Urinary bladder (tissue), 4 donors: ENCODE results near the gene RBMS3. TPM values are rescaled to one million over a fixed set of nuclear protein-coding genes. Genes with fewer than 3 reads are reported as not detected.
"Not testable (repeated sequence)": the region's sequence is repeated elsewhere in the genome, so short reads cannot be mapped to it uniquely, and the experiment has no call there.

Experiments used
- DNase-seq: peaks from one replicate; pipeline ENCODE4 v3.0.0-alpha.2; 2015; ENCODE audit errors: extremely low spot score
- H3K27ac ChIP-seq: one replicate; pipeline ENCODE4 v1.5.1; 2013; ENCODE audit warnings: low read depth, mild to moderate bottlenecking, moderate library complexity
- H3K36me3 ChIP-seq: one replicate; pipeline ENCODE4 v1.6.1; 2013; ENCODE audit warnings: mild to moderate bottlenecking, moderate library complexity; ENCODE audit not compliant: insufficient read depth
- H3K4me1 ChIP-seq: one replicate; pipeline ENCODE4 v1.6.1; 2013; ENCODE audit warnings: mild to moderate bottlenecking, moderate library complexity; ENCODE audit not compliant: insufficient read depth
- H3K4me3 ChIP-seq: one replicate; pipeline ENCODE4 v1.5.1; 2013; ENCODE audit warnings: low read depth, low read length
- WGBS: extraction: QIAGEN DNeasy Blood & Tissue Kit; methylation state at CpG from one replicate; pipeline ENCODE4 v1.1.7; 2013; 5-methylcytosine and 5-hydroxymethylcytosine counted together
- polyA plus RNA-seq: library from polyadenylated mRNA; stranded (reverse); fragments of 200-250 nt; gene quantifications from one replicate; pipeline ENCODE4 v1.2.3, GENCODE V29; 2013
- total RNA-seq: library from RNA; depleted of rRNA; stranded (reverse); fragments of >200 nt; gene quantifications from one replicate; pipeline ENCODE4 v1.2.3, GENCODE V29; 2014
- donor health status: healthy with polysubstance abuse.
- donor health status: healthy.

The RBMS3 gene
- total and polyA plus RNA-seq, 2 donors, result 10.6 to 136 TPM

- 97% methylated on average over 8 of the region's 8 CpGs for WGBS
- no peaks in the 10 kb centered on the region for H3K4me1 ChIP-seq
- no peak overlapping the region for H3K4me3 ChIP-seq
- no peak for DNase-seq
- no peaks in the 10 kb centered on the region for H3K36me3 ChIP-seq
- no peak overlapping the region for H3K27ac ChIP-seq
Observed at GRCh38 chr3:29796808-29797207, 515.9 kb downstream of the RBMS3 start.

GRCh38 chr3:29802057-29802456 is 521.2 kb downstream of the RBMS3 start:
- 88% methylated on average over 4 of the region's 4 CpGs for WGBS
- Histone ChIP-seq H3K4me1 (no peaks in the 10 kb centered on the region), H3K27ac (no peak overlapping the region), H3K36me3 (no peaks in the 10 kb centered on the region), H3K4me3 (no peak overlapping the region)
- no peak for DNase-seq

GRCh38 chr3:29804044-29804443 is 523.2 kb downstream of the RBMS3 start:
- no peak overlapping the region for H3K27ac ChIP-seq
- no peak overlapping the region for H3K4me3 ChIP-seq
- DNase-seq, result no peak
- H3K4me1 ChIP-seq, result no peaks in the 10 kb centered on the region
- no peaks in the 10 kb centered on the region for H3K36me3 ChIP-seq

- Histone ChIP-seq H3K4me3 (no peak overlapping the region), H3K27ac (no peak overlapping the region), H3K4me1 (no peaks in the 10 kb centered on the region), H3K36me3 (no peaks in the 10 kb centered on the region)
- no peak for DNase-seq
- 0% methylated on average over 1 of the region's 1 CpG for WGBS
Observed at GRCh38 chr3:29805757-29806156, 524.9 kb downstream of the RBMS3 start.

GRCh38 chr3:29808324-29808723 is 527.5 kb downstream of the RBMS3 start:
- DNase-seq, H3K36me3 ChIP-seq, H3K4me3 ChIP-seq, H3K27ac ChIP-seq, H3K4me1 ChIP-seq: not testable (repeated sequence)
- WGBS, result 90% methylated on average over 3 of the region's 3 CpGs

- Histone ChIP-seq H3K4me3 (no peak overlapping the region), H3K27ac (no peak overlapping the region), H3K4me1 (no peaks in the 10 kb centered on the region), H3K36me3 (no peaks in the 10 kb centered on the region)
- no peak for DNase-seq
Observed at GRCh38 chr3:29822071-29822470, 541.2 kb downstream of the RBMS3 start.

GRCh38 chr3:29823233-29823632 is 542.4 kb downstream of the RBMS3 start:
- Histone ChIP-seq H3K4me1 (no peaks in the 10 kb centered on the region), H3K4me3 (no peak overlapping the region), H3K36me3 (no peaks in the 10 kb centered on the region), H3K27ac (no peak overlapping the region)
- 90% methylated on average over 1 of the region's 1 CpG for WGBS
- no peak for DNase-seq

- H3K4me1 ChIP-seq, result no peaks in the 10 kb centered on the region
- no peak for DNase-seq
- H3K36me3 ChIP-seq, result no peaks in the 10 kb centered on the region
- no peak overlapping the region for H3K27ac ChIP-seq
- no peak overlapping the region for H3K4me3 ChIP-seq
Observed at GRCh38 chr3:29826712-29827111, 545.8 kb downstream of the RBMS3 start.

- Histone ChIP-seq H3K27ac (no peak overlapping the region), H3K36me3 (no peaks in the 10 kb centered on the region), H3K4me1 (no peaks in the 10 kb centered on the region), H3K4me3 (no peak overlapping the region)
- no peak for DNase-seq
Observed at GRCh38 chr3:29827756-29828155, 546.9 kb downstream of the RBMS3 start.

GRCh38 chr3:29829340-29829739 is 548.5 kb downstream of the RBMS3 start:
- H3K27ac ChIP-seq, result no peak overlapping the region
- no peaks in the 10 kb centered on the region for H3K36me3 ChIP-seq
- no peak overlapping the region for H3K4me3 ChIP-seq
- 94% methylated on average over 3 of the region's 3 CpGs for WGBS
- H3K4me1 ChIP-seq, result no peaks in the 10 kb centered on the region
- DNase-seq, result no peak

GRCh38 chr3:29850641-29851040 is 569.8 kb downstream of the RBMS3 start:
- 56% methylated on average over 2 of the region's 2 CpGs for WGBS

GRCh38 chr3:29852767-29853166 is 571.9 kb downstream of the RBMS3 start:
- H3K4me3 ChIP-seq, result no peak overlapping the region
- no peaks in the 10 kb centered on the region for H3K4me1 ChIP-seq
- no peak overlapping the region for H3K27ac ChIP-seq
- no peak for DNase-seq
- H3K36me3 ChIP-seq, result no peaks in the 10 kb centered on the region
- WGBS, result 99% methylated on average over 1 of the region's 1 CpG

More at GRCh38 chr3:29850641-29851040, 569.8 kb downstream of the RBMS3 start:
- Histone ChIP-seq H3K4me3 (no peak overlapping the region), H3K27ac (no peak overlapping the region), H3K4me1 (no peaks in the 10 kb centered on the region), H3K36me3 (no peaks in the 10 kb centered on the region)
- no peak for DNase-seq

GRCh38 chr3:29853841-29854397 is 573.0 kb downstream of the RBMS3 start:
- WGBS, result 93% methylated on average over 7 of the region's 7 CpGs

GRCh38 chr3:29854821-29855220 is 574.0 kb downstream of the RBMS3 start:
- Histone ChIP-seq H3K4me3 (no peak overlapping the region), H3K27ac (no peak overlapping the region), H3K36me3 (no peaks in the 10 kb centered on the region), H3K4me1 (no peaks in the 10 kb centered on the region)
- DNase-seq, result no peak

More at GRCh38 chr3:29853841-29854397, 573.0 kb downstream of the RBMS3 start:
- DNase-seq, result no peak
- H3K36me3 ChIP-seq, result no peaks in the 10 kb centered on the region
- H3K27ac ChIP-seq, result no peak overlapping the region
- H3K4me1 ChIP-seq, result no peaks in the 10 kb centered on the region
- H3K4me3 ChIP-seq, result no peak overlapping the region

GRCh38 chr3:29859726-29860270 is 578.9 kb downstream of the RBMS3 start:
- WGBS, result 71% methylated on average over 1 of the region's 1 CpG
- no peak for DNase-seq

More at GRCh38 chr3:29859726-29860270, 578.9 kb downstream of the RBMS3 start:
- H3K27ac ChIP-seq, result no peak overlapping the region
- no peaks in the 10 kb centered on the region for H3K36me3 ChIP-seq
- H3K4me3 ChIP-seq, result no peak overlapping the region
- H3K4me1 ChIP-seq, result no peaks in the 10 kb centered on the region
